Ascending aorta (tissue), 2 donors: Measurements from ENCODE around the gene ZSCAN21. TPM values are rescaled to one million over a fixed set of nuclear protein-coding genes. Genes with fewer than 3 reads are reported as not detected.
A peak's percentile ranks its signal among the peaks of the same experiment; 100 is the strongest.

Source experiments
- DNase-seq, 2 donors: peaks; one replicate each; pipeline ENCODE4 v3.0.0-alpha.2; 2019; ENCODE audit warnings: low spot score in 2 of 2
- H3K27ac ChIP-seq, 2 donors: fragments of 200-600 bp; sonication (generic); one replicate each; pipeline ENCODE4 v1.5.1; 2016 to 2017; ENCODE audit warnings: mild to moderate bottlenecking in 1 of 2
- H3K27me3 ChIP-seq: fragments of 200-600 bp; sonication (generic); one replicate; pipeline ENCODE4 v1.5.1; 2017
- H3K36me3 ChIP-seq, 2 donors: fragments of 200-600 bp; sonication (generic); one replicate each; pipeline ENCODE4 v1.5.1; 2016
- H3K4me1 ChIP-seq, 2 donors: fragments of 200-600 bp; sonication (generic); one replicate each; pipeline ENCODE4 v1.5.1; 2016 to 2017; ENCODE audit warnings: mild to moderate bottlenecking in 1 of 2
- H3K4me3 ChIP-seq, 2 donors: fragments of 200-600 bp; sonication (generic); one replicate each; pipeline ENCODE4 v1.5.1; 2016 to 2017; ENCODE audit warnings: mild to moderate bottlenecking in 1 of 2
- H3K9me3 ChIP-seq, 2 donors: fragments of 200-600 bp; sonication (generic); one replicate each; pipeline ENCODE4 v1.5.1; 2016
- intact Hi-C: fragments of 100-400 bp; cut with DNase I; formaldehyde crosslinking; loops from one replicate; pipeline ENCODE4 v1.15.1; 2023
- total RNA-seq: library from RNA; depleted of rRNA; stranded (reverse); fragments of >200 nt; gene quantifications from one replicate; pipeline ENCODE4 v1.1.0, GENCODE V29; 2016
- TF ChIP-seq, protein P1 (sequence below), 3 experiments: fragments of 200-600 bp in 2 of 3; fragments of 450-650 bp in 1 of 3; sonication (generic) in 2 of 3; IDR thresholded peaks; one replicate each; pipeline ENCODE4 v1.5.1; 2016 to 2019; ENCODE audit warnings: antibody characterized with exemption in 3 of 3, mild to moderate bottlenecking in 1 of 3, moderate library complexity in 1 of 3

The ZSCAN21 gene
- total RNA-seq, 1 donor from 2014 or later = 58.5 TPM

DNA sequence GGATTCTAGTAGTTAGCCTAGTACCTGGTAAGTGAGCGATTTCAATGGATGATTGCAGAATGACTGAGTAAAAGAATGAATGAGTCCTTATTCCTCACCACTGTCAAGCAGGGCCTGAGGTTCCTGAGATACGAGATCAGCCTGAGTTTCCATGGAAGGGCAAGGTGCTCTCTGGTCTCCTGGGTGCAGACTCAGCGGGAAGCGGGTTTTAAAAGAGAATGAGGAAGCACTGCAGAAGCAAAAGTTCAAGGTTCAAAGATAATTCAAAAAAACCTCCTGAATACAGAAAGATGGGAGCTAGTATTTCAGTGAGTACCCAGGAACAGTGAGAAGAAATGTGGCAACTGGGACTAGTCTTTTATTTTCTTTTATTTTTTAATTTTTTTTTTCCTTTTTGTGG is 27.6 kb downstream of the ZSCAN21 start:
- H3K27ac ChIP-seq = no peak overlapping the region

DNA sequence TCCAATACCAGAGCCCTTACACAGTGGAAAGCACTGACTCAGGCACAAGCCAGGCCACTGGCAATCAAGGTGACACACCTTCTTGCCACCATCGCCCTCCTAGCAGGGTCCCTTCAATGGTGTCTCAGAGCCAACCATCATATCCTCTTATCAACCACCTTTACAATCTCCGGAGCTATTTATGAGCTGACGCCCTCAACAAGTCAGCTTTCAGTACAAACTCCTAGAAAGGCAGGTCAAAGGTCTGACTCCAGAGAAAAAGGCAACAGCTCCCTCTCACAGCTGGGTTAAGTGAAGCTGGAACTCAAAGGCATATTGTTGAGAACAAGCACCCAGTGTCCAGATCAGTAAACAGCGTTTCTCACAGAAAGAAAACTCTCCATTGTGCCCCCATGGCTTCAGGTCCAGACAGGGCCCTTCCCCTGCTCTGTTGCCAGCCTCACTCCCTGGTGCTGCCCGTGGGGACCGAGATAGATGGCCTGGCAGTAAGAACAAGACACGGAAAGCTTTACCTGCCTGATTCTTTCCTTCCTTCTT is 29.5 kb downstream of the ZSCAN21 start:
- Histone ChIP-seq H3K27ac (no peak overlapping the region), H3K9me3 (no peaks in the 10 kb centered on the region), H3K4me1 (peaks cover 0 to 26% of the 10 kb centered on the region in 2 donors), H3K4me3 (no peak overlapping the region), H3K27me3 (no peaks in the 10 kb centered on the region), H3K36me3 (peaks cover 32 to 44% of the 10 kb centered on the region in 2 donors)
- intact Hi-C loops = no loop called here
- DNase-seq = no peak
- TF ChIP-seq, protein P1, sequence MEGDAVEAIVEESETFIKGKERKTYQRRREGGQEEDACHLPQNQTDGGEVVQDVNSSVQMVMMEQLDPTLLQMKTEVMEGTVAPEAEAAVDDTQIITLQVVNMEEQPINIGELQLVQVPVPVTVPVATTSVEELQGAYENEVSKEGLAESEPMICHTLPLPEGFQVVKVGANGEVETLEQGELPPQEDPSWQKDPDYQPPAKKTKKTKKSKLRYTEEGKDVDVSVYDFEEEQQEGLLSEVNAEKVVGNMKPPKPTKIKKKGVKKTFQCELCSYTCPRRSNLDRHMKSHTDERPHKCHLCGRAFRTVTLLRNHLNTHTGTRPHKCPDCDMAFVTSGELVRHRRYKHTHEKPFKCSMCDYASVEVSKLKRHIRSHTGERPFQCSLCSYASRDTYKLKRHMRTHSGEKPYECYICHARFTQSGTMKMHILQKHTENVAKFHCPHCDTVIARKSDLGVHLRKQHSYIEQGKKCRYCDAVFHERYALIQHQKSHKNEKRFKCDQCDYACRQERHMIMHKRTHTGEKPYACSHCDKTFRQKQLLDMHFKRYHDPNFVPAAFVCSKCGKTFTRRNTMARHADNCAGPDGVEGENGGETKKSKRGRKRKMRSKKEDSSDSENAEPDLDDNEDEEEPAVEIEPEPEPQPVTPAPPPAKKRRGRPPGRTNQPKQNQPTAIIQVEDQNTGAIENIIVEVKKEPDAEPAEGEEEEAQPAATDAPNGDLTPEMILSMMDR (IDR thresholded peaks at IDR 0.05) = no peak

More for the DNA sequence above, 27.6 kb downstream of the ZSCAN21 start:
- Histone ChIP-seq H3K4me1 (peaks cover 0 to 19% of the 10 kb centered on the region in 2 donors), H3K36me3 (peaks cover 51 to 63% of the 10 kb centered on the region in 2 donors), H3K9me3 (peaks cover 2% of the 10 kb centered on the region in 2 donors), H3K27me3 (no peaks in the 10 kb centered on the region), H3K4me3 (no peak overlapping the region)
- TF ChIP-seq, protein P1 (IDR thresholded peaks at IDR 0.05) = no peak
- intact Hi-C loops = no loop called here
- no peak for DNase-seq

DNA sequence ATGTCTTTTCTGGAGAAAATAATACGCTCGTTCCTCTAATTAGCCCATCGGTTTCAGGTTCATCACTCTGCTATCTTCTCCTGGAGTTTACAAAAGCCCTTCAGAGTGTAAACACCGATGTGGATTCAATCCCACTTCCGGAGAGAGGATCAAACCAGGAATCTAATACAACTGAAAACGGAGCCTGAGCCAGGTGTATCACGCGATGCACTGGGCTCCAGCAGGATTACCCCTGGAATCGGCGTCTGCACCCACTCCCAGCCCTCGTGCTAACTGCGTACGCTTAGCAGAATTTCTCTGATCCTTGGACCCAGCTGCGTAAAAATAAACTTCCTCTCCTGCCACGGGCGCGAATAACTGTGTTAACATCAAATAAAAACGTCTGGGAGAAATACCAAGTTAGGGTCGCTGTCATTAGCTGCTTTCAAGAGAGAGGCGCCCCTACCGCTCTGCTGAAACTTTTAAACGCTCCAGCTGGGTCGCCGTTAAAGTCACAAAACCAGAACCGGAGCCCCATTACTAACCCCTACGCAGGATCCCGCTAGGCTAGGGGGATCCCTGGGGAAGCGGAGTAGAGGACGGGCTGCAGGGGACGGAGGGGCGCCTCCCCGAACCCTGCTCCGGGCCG is 31.4 kb downstream of the ZSCAN21 start:
- no peak for DNase-seq
- TF ChIP-seq, protein P1 (IDR thresholded peaks at IDR 0.05) = no peak
- Histone ChIP-seq H3K4me1 (peaks cover 0 to 26% of the 10 kb centered on the region in 2 donors), H3K36me3 (peaks cover 13 to 24% of the 10 kb centered on the region in 2 donors), H3K9me3 (no peaks in the 10 kb centered on the region), H3K27ac (peak overlapping the region; percentile 77 to 85), H3K27me3 (no peaks in the 10 kb centered on the region), H3K4me3 (peak overlapping the region; percentile 87 to 97)
- intact Hi-C loops = loop anchor here (1.0 to 5.0 kb wide), 5 partner anchors 20 to 164 kb away; partner anchors contain the start of genes AP4M1, MCM7, TRIM4 and ZKSCAN1

DNA sequence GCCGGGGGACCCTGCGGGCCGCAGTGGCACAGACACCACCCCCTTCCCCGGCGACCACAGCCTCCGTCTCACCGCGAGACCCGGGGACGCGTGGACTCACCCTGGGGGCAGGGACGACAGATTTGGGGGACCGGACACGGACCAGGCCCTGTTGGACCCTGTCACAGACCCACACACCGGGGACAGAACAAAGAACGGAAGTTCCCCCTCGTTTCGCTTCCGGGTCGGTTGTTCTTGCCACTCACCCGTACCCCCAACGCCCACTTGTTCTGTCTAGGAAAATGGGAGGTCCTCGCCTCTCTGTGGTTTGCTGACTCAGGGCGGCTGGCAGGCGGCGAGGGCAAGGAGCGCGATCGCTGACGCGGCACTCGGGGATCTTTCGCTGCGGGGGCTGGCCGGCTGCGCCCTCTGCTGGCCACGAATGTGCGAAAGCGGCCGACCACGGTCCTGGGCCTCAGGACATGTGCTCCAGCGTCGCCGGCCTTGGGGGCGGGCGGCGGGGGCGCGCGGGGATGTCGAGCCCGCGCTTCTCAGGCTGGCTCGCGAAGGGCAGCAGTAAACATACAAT is 32.0 kb downstream of the ZSCAN21 start, which contains the start of gene ZNF3:
Gene ZNF3, minus strand, starts transcription at position 189 of the 568 bp plus-strand sequence. CDS start 4,366 bp downstream, outside the sequence.
- Histone ChIP-seq H3K4me3 (peak within 1 kb of the TSS; percentile 87 to 97), H3K9me3 (no peaks in the 10 kb centered on the region), H3K36me3 (peaks cover 7 to 18% of the 10 kb centered on the region in 2 donors), H3K27ac (peak within 1 kb of the TSS; percentile 77 to 85), H3K27me3 (no peaks in the 10 kb centered on the region), H3K4me1 (peaks cover 0 to 26% of the 10 kb centered on the region in 2 donors)
- intact Hi-C loops = loop anchor here (1.0 to 5.0 kb wide), 5 partner anchors 20 to 164 kb away; partner anchors contain the start of genes AP4M1, MCM7, TRIM4 and ZKSCAN1
- TF ChIP-seq, protein P1 (IDR thresholded peaks at IDR 0.05) = peak; percentile 93 to 97 (median 96)
- peak; percentile 93 to 99 for DNase-seq

DNA sequence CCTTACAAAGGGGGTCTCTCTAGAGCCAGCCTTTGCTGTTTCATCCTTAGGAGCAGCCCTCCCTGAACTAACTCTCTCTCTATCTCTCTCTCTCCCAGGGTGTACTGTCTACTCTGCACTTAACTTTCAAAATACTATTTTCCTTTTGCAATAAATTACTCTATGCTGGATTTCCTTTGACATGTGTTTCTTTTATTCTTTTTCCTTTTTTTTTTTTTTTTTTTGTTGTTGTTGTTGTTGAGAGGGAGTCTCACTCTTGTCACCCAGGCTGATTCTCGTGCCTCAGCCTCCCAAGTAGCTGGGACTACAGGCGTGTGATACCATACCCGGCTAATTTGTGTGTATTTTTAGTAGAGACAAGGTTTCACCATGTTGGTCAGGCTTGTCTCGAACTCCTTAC is 33.4 kb downstream of the ZSCAN21 start:
- no peaks in the 10 kb centered on the region for H3K9me3 ChIP-seq
- no peak for DNase-seq
- H3K36me3 ChIP-seq = peaks cover 5 to 9% of the 10 kb centered on the region in 2 donors
- no peaks in the 10 kb centered on the region for H3K27me3 ChIP-seq
- no peak overlapping the region for H3K4me3 ChIP-seq
- H3K4me1 ChIP-seq = peaks cover 0 to 26% of the 10 kb centered on the region in 2 donors
- TF ChIP-seq, protein P1 (IDR thresholded peaks at IDR 0.05) = no peak
- intact Hi-C loops = loop anchor here (5.0 kb wide), 2 partner anchors 91 to 166 kb away; partner anchors contain the start of gene TRIM4
- no peak overlapping the region for H3K27ac ChIP-seq
